Common myeloid progenitor, CD34-positive (primary cell): ENCODE measurements around the gene GP2.
A peak's percentile ranks its signal among the peaks of the same experiment; 100 is the strongest.

Experiments used
- CTCF ChIA-PET: fragments of 350-600 bp; sonication (Branson Sonifier 250); formaldehyde crosslinking; loops from one replicate; lab custom pipeline; 2021; ENCODE audit warnings: antibody characterized with exemption; lab: Charles Lee
- POLR2A ChIA-PET: fragments of 350-600 bp; sonication (Branson Sonifier 250); formaldehyde crosslinking; loops from one replicate; lab custom pipeline; 2021; ENCODE audit warnings: antibody characterized with exemption; lab: Charles Lee
- DNase-seq, 3 donors: peaks; one replicate each; pipeline versions ENCODE4 v3.0.0 to v3.0.0-alpha.2; 2013
- H3K27ac ChIP-seq, 2 experiments: 1 replicate in 1 of 2; 2 replicates in 1 of 2; pipeline ENCODE4 v1.7.0; 2013; ENCODE audit warnings: inconsistent platforms in 2 of 2, low read length in 2 of 2, mild to moderate bottlenecking in 2 of 2, low read depth in 1 of 2, moderate library complexity in 1 of 2; ENCODE audit not compliant: severe bottlenecking in 2 of 2, insufficient read depth in 1 of 2, poor library complexity in 1 of 2
- H3K27me3 ChIP-seq, 5 experiments: replicated peaks in 2 of 5; 1 replicate in 3 of 5; 2 replicates in 2 of 5; pipeline versions ENCODE4 v1.6.1 to v1.7.0; 2013; ENCODE audit warnings: low read length in 4 of 5, mild to moderate bottlenecking in 2 of 5, moderate library complexity in 2 of 5, inconsistent platforms in 1 of 5; ENCODE audit not compliant: insufficient read depth in 5 of 5, control insufficient read depth in 4 of 5
- H3K36me3 ChIP-seq, 4 experiments: 1 replicate in 2 of 4; 2 replicates in 2 of 4; pipeline versions ENCODE4 v1.6.1 to v1.7.0; 2013; ENCODE audit warnings: low read length in 3 of 4, control low read depth in 1 of 4, mild to moderate bottlenecking in 1 of 4; ENCODE audit not compliant: control insufficient read depth in 4 of 4, insufficient read depth in 4 of 4
- H3K4me1 ChIP-seq, 4 experiments: 1 replicate in 3 of 4; 2 replicates in 1 of 4; pipeline versions ENCODE4 v1.6.1 to v1.7.1; 2013; ENCODE audit warnings: low read length in 3 of 4, mild to moderate bottlenecking in 3 of 4, control low read depth in 1 of 4, inconsistent platforms in 1 of 4, moderate library complexity in 1 of 4; ENCODE audit not compliant: control insufficient read depth in 4 of 4, insufficient read depth in 4 of 4; ENCODE audit errors: control extremely low read depth in 1 of 4
- H3K4me3 ChIP-seq, 7 experiments: 1 replicate in 4 of 7; 2 replicates in 3 of 7; pipeline versions ENCODE4 v1.5.1 to v1.7.0; 2013; ENCODE audit warnings: mild to moderate bottlenecking in 7 of 7, low read length in 6 of 7, moderate library complexity in 6 of 7, inconsistent platforms in 2 of 7, low read depth in 2 of 7, control low read depth in 1 of 7; ENCODE audit not compliant: insufficient read depth in 4 of 7, control insufficient read depth in 1 of 7; ENCODE audit errors: extremely low read depth in 1 of 7
- H3K9me3 ChIP-seq, 5 experiments: 1 replicate in 4 of 5; 2 replicates in 1 of 5; pipeline versions ENCODE4 v1.6.1 to v1.7.1; 2013; ENCODE audit warnings: low read length in 4 of 5, mild to moderate bottlenecking in 2 of 5, inconsistent platforms in 1 of 5, low read depth in 1 of 5, moderate library complexity in 1 of 5; ENCODE audit not compliant: control insufficient read depth in 4 of 5, insufficient read depth in 2 of 5; ENCODE audit errors: control extremely low read depth in 1 of 5
- WGBS: methylation state at CpG from one replicate; pipeline ENCODE4 v1.1.5; 2013; ENCODE audit not compliant: insufficient coverage; 5-methylcytosine and 5-hydroxymethylcytosine counted together

Gene GP2

GRCh38 chr16:20319406-20319805, 7.9 kb downstream of the GP2 start:
- Histone ChIP-seq H3K9me3 (no peaks in the 10 kb centered on the region), H3K27me3 (peaks cover 0 to 16% (median 2%) of the 10 kb centered on the region in 5 experiments), H3K4me3 (no peak overlapping the region), H3K27ac (no peak overlapping the region), H3K36me3 (no peaks in the 10 kb centered on the region), H3K4me1 (no peaks in the 10 kb centered on the region)
- ChIA-PET POLR2A (no interaction called here), CTCF (interaction anchor here (1.0 kb wide), 1 partner anchor 20 kb away, joined by 4 read pairs; no protein-coding TSS in a partner anchor)
- WGBS: no CpG with 5 or more reads among the region's 1 CpG
- DNase-seq: no peak

GRCh38 chr16:20318437-20318836, 8.9 kb downstream of the GP2 start:
- Histone ChIP-seq H3K27ac (no peak overlapping the region), H3K36me3 (no peaks in the 10 kb centered on the region), H3K9me3 (no peaks in the 10 kb centered on the region), H3K4me3 (no peak overlapping the region), H3K27me3 (peaks cover 0 to 16% (median 2%) of the 10 kb centered on the region in 5 experiments), H3K4me1 (no peaks in the 10 kb centered on the region)
- WGBS: 44% methylated on average over 2 of the region's 3 CpGs
- POLR2A ChIA-PET: no interaction called here
- CTCF ChIA-PET: no interaction called here
- DNase-seq: no peak

- ChIA-PET CTCF (no interaction called here), POLR2A (no interaction called here)
- no peak overlapping the region for H3K4me3 ChIP-seq
- no peak overlapping the region for H3K27ac ChIP-seq
- H3K36me3 ChIP-seq: no peaks in the 10 kb centered on the region
- WGBS: 88% methylated on average over 7 of the region's 7 CpGs
- H3K27me3 ChIP-seq: peaks cover 0 to 16% (median 2%) of the 10 kb centered on the region in 5 experiments
- H3K4me1 ChIP-seq: no peaks in the 10 kb centered on the region
- no peak for DNase-seq
- H3K9me3 ChIP-seq: no peaks in the 10 kb centered on the region
Measured at GRCh38 chr16:20318006-20318405, 9.3 kb downstream of the GP2 start.

- Histone ChIP-seq H3K27me3 (peaks cover 0 to 15% (median 2%) of the 10 kb centered on the region in 5 experiments), H3K27ac (no peak overlapping the region), H3K36me3 (no peaks in the 10 kb centered on the region), H3K4me3 (no peak overlapping the region), H3K9me3 (no peaks in the 10 kb centered on the region), H3K4me1 (no peaks in the 10 kb centered on the region)
- WGBS: 79% methylated on average over 7 of the region's 8 CpGs
- ChIA-PET CTCF (no interaction called here), POLR2A (no interaction called here)
- DNase-seq: no peak
Measured at GRCh38 chr16:20317117-20317516, 10.2 kb downstream of the GP2 start.

GRCh38 chr16:20316715-20317114, 10.6 kb downstream of the GP2 start:
- POLR2A ChIA-PET: no interaction called here

GRCh38 chr16:20315764-20316163, 11.5 kb downstream of the GP2 start:
- ChIA-PET POLR2A (no interaction called here), CTCF (interaction anchor here (0.9 kb wide), 1 partner anchor 408 kb away, joined by 3 read pairs; no protein-coding TSS in a partner anchor)
- H3K9me3 ChIP-seq: no peaks in the 10 kb centered on the region
- H3K27ac ChIP-seq: no peak overlapping the region
- peaks cover 0 to 15% (median 2%) of the 10 kb centered on the region in 5 experiments for H3K27me3 ChIP-seq
- no peaks in the 10 kb centered on the region for H3K4me1 ChIP-seq
- 100% methylated on average over 1 of the region's 6 CpGs for WGBS
- no peak for DNase-seq
- peak overlapping the region in 1 of 7 experiments; percentile 1 for H3K4me3 ChIP-seq
- no peaks in the 10 kb centered on the region for H3K36me3 ChIP-seq

More at GRCh38 chr16:20316715-20317114, 10.6 kb downstream of the GP2 start:
- Histone ChIP-seq H3K9me3 (no peaks in the 10 kb centered on the region), H3K27me3 (peaks cover 0 to 15% (median 2%) of the 10 kb centered on the region in 5 experiments), H3K27ac (no peak overlapping the region), H3K4me3 (no peak overlapping the region), H3K4me1 (no peaks in the 10 kb centered on the region), H3K36me3 (no peaks in the 10 kb centered on the region)
- no peak for DNase-seq
- 93% methylated on average over 4 of the region's 5 CpGs for WGBS
- CTCF ChIA-PET: no interaction called here

- Histone ChIP-seq H3K27me3 (peaks cover 0 to 15% (median 2%) of the 10 kb centered on the region in 5 experiments), H3K4me3 (no peak overlapping the region), H3K9me3 (no peaks in the 10 kb centered on the region), H3K4me1 (no peaks in the 10 kb centered on the region), H3K36me3 (no peaks in the 10 kb centered on the region), H3K27ac (no peak overlapping the region)
- DNase-seq: no peak
- 96% methylated on average over 3 of the region's 3 CpGs for WGBS
- CTCF ChIA-PET: no interaction called here
- POLR2A ChIA-PET: no interaction called here
Measured at GRCh38 chr16:20314575-20314974, 12.7 kb downstream of the GP2 start.
